ENCODE results near the gene OR13G1.
"Not testable (repeated sequence)": the region's sequence is repeated elsewhere in the genome, so short reads cannot be mapped to it uniquely, and the experiment has no call there.

The OR13G1 gene

DNA sequence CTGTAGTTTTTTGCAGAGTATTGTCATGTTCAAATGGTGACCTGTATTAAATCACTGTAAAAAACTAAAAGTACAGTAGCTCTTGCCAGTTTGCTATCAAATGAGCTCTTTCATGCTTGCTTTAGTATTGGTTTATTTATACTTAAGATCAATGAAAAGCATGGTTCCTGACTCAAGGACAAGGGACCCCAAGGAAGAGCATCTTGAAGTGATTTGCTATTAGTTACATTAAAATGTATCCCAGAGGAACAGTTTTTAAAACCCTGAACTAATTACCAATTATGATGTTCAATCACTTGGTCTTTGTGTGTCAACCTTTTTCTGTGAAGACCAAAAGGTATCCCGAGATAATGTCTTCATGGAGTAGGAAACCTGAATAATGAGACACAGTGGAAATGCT lies at the start of gene OR13G1:
Gene OR13G1, minus strand, starts transcription at position 101 of the 400 bp plus-strand sequence. CDS start 6,698 bp downstream, outside the sequence.
- in situ Hi-C loops (cut with HindIII; ENCODE audit: low sequenced_read_pairs): no loop called here

GRCh38 chr1:247721222-247721621 lies 41.7 kb upstream of the OR13G1 start:
- in situ Hi-C loops (cut with HindIII; ENCODE audit: low sequenced_read_pairs): no loop called here

GRCh38 chr1:247716546-247716945 lies 37.0 kb upstream of the OR13G1 start, which contains the start of gene OR6F1:
Gene OR6F1, minus strand, starts transcription at chr1:247716646. Its CDS starts 3,891 bp downstream, at chr1:247712755.
- in situ Hi-C loops (cut with HindIII; ENCODE audit: low sequenced_read_pairs): no loop called here

- in situ Hi-C loops (cut with HindIII; ENCODE audit: low sequenced_read_pairs): no loop called here
These were observed 34.2 kb upstream of the OR13G1 start for GRCh38 chr1:247713753-247714152.

- in situ Hi-C loops (cut with HindIII; ENCODE audit: low sequenced_read_pairs): not testable (repeated sequence)
These were observed 31.1 kb upstream of the OR13G1 start for GRCh38 chr1:247710681-247711080.

DNA sequence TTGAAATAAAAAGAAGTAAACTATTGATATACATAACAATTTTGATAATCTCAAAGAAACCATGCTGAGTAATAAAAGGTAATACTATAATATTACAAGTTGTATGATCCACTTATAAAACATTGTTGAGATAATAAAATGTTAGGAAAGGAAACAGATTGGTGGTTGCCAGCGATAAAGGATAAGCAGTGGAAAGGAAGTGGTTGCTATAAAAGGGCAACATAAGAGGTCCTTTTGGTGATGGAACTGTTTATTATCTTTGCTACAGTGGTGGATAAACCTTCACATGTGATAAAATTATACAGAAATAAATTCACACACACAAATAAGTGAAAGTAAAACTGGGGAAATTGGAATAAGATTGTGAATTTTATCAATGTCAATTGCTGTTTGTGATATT lies 21.8 kb upstream of the OR13G1 start:
- in situ Hi-C loops (cut with HindIII; ENCODE audit: low sequenced_read_pairs): no loop called here

GRCh38 chr1:247681288-247681897 lies 1.9 kb upstream of the OR13G1 start:
- in situ Hi-C loops (cut with HindIII; ENCODE audit: low sequenced_read_pairs): no loop called here

GRCh38 chr1:247680171-247680570 lies 632 bp upstream of the OR13G1 start:
- in situ Hi-C loops (cut with HindIII; ENCODE audit: low sequenced_read_pairs): no loop called here

DNA sequence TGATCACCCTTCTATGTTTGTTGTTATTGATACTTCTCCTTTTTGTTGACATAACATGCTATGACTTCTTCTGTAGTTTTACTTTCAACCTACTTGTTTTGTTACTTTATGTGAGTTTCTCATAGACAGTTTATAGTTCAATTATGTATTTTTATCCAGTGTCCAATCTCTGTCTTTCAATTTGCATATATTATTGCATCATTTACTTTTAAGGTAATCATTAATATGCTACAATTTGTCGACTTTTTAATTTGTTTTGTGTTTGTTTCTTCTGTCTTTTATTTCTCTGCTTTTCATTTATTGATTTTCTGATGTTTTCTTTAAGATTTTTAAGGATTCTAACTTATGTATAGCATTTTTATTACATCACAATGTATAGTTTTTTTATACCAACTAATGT lies 10.3 kb downstream of the OR13G1 start:
- in situ Hi-C loops (cut with HindIII; ENCODE audit: low sequenced_read_pairs): no loop called here

DNA sequence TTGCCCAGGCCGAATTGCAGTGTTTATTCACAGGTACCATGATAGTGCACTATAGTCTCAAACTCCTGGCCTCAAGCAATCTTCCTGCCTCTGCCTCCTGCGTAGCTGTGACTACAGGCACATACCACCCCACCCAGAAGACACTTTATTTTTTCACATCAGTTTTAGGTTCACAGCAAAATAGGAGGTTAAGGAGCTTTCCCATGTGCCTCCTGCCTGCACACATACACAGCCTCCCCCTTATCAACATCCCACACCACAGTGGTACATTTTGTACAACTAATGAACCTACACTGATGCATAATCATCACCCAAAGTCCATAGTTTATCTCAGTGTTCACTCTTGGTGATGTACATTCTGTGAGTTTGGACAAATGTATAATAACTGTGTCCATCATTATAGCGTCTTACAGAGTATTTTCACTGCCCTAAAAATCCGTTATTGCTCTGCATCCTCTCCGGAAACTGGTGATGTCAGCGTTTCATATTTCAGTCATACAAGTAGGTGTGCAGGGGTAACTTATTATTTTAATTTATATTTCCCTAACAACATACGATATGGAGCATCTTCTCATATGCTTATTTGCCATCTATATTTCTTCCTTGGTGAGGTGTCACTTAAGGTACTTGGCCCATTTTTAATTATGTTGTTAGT lies 23.2 kb downstream of the OR13G1 start:
- in situ Hi-C loops (cut with HindIII; ENCODE audit: low sequenced_read_pairs): no loop called here

DNA sequence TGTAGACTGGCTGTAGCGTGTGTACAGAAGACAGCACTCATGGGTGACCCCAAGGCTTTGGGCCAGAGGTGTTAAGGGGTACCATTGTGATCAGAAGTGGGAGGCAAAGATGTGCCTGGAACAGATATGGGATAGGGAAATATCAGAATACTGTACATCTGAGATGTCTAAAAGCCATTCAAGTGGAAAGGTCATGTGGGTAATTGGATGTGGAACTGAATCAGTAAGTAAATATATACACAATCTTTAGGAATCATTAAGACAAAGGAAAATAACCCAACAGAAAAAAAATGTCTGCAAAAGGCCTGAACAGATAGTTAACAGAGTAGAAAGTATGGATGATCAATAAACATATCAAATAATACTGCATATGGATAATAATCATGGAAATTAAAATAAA lies 26.5 kb downstream of the OR13G1 start:
- in situ Hi-C loops (cut with HindIII; ENCODE audit: low sequenced_read_pairs): no loop called here

DNA sequence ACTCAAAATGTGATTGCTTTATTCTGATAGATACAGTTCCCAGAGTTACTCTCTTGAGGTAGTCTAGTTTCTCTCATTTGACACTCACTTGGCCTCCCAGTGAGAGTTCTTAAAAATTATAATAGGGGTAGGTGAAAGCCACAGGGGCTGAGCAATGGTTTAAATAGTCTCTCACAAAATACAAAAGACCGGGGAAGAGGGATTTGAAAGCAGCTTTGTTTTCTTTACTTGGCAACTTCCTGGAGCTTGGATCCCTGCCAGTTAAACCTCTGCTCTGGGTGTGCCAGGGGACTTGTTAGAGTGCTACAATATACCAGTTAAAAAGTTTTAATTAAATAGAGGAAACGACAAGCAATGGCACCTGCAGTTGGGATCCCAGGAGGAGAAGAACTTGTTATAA lies 31.7 kb downstream of the OR13G1 start:
- in situ Hi-C loops (cut with HindIII; ENCODE audit: low sequenced_read_pairs): no loop called here

DNA sequence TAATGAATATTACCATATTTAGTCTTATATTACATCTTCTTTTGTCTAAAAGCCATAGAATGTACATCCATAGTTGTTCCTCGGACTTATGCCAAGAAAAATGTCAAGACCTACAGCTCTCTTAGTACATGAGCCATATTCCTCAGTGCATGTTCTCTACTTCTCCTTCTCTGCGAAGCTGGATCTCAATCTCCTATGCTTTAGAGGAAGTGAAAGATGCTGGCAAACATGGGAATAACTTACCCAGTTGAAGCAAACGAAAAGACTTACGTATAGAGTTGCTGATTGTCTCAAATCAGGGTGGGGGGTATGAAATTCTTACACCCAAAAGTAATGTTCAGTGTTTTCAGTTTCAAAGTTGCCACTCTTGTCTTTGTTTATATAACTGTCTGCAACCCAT lies 32.7 kb downstream of the OR13G1 start:
- in situ Hi-C loops (cut with HindIII; ENCODE audit: low sequenced_read_pairs): no loop called here

- in situ Hi-C loops (cut with HindIII; ENCODE audit: low sequenced_read_pairs): no loop called here
These were observed 36.8 kb downstream of the OR13G1 start for GRCh38 chr1:247642742-247643141.

- in situ Hi-C loops (cut with HindIII; ENCODE audit: low sequenced_read_pairs): no loop called here
These were observed 40.1 kb downstream of the OR13G1 start for GRCh38 chr1:247639381-247639981.

GRCh38 chr1:247638781-247639180 lies 40.8 kb downstream of the OR13G1 start:
- in situ Hi-C loops (cut with HindIII; ENCODE audit: low sequenced_read_pairs): no loop called here

DNA sequence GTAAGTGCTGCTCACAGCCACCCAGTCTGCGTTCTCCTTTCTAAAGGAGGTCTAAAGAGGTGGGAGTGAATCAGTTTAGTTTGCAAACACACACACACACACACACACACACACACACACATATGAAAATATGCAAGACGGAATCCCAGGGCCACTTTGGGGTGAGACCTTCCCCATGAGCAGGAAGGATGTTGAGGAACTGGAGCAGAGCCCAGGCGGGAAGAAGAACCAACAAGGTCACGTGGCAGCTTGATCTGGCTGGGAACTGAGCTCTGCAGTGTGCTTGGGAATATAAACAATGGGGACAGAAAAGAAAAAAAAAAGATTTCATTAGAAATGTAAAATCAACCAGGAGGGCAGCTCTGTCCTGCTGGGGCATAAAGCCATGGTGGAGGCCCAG lies 41.5 kb downstream of the OR13G1 start:
- in situ Hi-C loops (cut with HindIII; ENCODE audit: low sequenced_read_pairs): no loop called here

- in situ Hi-C loops (cut with HindIII; ENCODE audit: low sequenced_read_pairs): no loop called here
These were observed 51.6 kb downstream of the OR13G1 start for GRCh38 chr1:247627951-247628350.
